ENCODE data around the gene ETV4. TPM values are rescaled to one million over a fixed set of nuclear protein-coding genes. Genes with fewer than 3 reads are reported as not detected.
"Not testable (repeated sequence)": the region's sequence is repeated elsewhere in the genome, so short reads cannot be mapped to it uniquely, and the experiment has no call there.

The ETV4 gene
- polyA plus RNA-seq, 4 donors = 25.4 to 57.6 (median 45.2) TPM

DNA sequence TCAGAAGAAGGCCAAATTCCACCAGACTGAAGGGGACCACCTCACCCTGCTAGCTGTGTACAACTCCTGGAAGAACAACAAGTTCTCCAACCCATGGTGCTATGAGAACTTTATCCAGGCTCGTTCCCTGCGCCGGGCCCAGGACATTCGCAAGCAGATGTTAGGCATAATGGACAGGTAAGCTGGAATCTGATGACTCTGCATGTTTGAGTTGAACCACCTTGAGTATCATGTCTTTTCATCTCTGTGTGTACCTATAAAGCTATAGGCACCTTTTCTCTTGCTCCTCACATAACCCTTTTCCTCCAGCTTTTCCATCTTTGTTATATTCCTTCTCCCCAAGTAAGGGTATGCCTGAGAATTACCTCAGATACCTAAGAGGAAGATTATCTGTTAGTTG is 24.8 kb downstream of the ETV4 start:
- DNase-seq (ENCODE audit: low read depth in 4 of 4, low spot score in 2 of 4) = no peak

DNA sequence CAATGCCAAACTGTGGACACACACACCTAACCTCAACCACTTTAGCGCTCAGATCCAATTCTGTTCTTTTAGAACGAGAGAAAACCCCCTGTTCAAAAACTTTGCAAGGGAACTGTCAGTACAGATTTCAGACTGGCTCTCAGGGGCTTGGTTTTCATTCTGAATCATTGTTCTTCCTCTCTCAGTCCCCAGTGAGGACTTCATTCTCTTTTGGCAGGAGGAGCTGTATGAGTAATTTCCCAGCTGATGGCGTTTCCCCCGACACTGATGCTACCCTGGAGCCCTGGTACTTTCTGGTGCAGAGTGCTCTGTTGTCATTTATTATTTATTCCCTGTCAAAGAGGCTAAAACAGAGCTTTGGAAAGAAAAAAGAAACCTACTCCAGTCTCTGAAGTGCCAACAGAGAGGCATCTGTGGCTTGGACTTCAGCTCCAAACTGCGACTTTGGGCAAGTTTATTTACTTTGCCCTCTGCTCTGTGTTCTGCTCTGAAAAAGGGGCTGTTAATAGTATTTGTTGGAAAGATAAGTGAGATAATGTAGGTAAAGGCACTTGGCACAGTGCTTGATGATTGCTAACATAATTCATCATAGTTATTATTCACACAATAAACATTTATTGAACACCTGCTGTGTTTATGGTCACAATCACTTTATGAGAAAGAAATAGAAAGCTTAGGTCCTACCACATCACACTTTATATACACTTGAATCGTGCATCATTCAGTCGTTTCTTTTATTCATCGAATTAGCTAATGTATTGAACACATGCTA is 28.3 kb downstream of the ETV4 start:
- no peak for DNase-seq (ENCODE audit: low read depth in 4 of 4, low spot score in 2 of 4)

DNA sequence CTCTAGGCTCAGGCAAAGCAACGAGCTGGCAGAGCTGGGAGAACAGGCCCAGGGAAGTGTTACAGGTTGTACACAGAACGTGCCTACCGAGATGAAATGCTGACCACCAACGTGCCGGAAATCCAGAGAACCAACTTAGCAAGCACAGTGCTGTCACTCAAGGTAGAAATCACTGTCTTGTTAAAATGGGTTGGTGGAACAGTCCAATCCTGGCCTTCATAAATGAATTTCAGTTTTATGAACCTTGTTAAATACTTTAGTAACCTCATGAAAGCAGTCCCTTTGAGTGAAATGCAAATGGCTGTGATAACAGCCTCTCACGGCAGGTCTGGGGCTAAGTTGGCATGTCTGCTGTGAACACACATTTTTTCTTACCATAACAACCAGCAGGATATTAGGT is 29.0 kb downstream of the ETV4 start:
- no peak for DNase-seq (ENCODE audit: low read depth in 4 of 4, low spot score in 2 of 4)

DNA sequence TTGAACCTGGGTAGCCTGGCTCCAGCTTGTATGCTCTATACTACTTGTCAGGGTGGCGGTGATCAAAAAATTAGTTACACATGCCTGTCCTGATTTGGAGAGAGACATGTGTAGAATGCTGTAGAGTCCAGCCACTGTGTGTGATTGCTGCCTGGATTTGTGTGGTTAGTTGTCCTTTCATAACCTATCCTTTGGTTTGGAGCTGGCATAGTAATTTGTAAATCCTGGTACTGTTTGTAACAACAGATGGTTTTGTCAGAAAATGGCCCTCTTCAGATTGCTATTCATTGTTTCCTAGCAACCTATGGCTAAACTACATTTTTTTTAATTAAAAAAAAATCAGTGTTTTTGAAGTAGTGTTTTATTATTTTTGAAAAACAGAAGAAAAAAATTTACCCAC is 30.5 kb downstream of the ETV4 start:
- no peak for DNase-seq (ENCODE audit: low read depth in 4 of 4, low spot score in 2 of 4)

DNA sequence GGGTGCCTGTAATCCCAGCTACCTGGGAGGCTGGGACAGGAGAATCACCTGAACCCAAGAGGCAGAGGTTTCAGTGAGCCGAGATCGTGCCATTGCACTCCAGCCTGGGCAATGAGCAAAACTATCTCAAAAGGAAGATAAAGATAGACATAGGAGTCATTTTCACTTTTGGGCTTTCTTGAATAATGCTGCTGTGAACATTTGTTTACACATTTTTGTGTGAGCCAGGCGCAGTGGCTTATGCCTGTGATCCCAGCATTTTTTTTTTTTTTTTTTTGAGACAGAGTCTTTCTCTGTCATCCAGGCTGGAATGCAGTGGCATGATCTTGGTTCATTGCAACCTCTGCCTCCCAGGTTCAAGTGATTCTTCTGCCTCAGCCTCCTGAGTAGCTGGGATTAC is 34.9 kb downstream of the ETV4 start:
- not testable (repeated sequence) for DNase-seq (ENCODE audit: low read depth in 4 of 4, low spot score in 2 of 4)

DNA sequence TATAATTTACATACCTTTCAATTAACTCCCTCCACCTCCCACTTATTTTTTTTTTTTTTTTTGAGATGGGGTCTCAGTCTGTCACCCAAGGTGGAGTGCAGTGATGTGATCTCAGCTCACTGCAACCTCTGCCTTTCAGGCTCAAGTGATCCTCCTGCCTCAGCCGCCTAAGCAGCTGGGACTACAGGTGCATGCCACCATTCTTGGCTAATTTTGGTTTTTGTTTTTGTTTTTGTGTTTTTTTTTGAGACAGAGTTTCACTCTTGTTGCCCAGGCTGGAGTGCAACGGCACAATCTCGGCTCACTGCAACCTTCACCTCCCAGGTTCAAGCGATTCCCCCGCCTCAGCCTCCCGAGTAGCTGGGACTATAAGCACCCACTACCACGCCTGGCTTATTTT is 36.7 kb downstream of the ETV4 start:
- DNase-seq (ENCODE audit: low read depth in 4 of 4, low spot score in 2 of 4) = not testable (repeated sequence)

DNA sequence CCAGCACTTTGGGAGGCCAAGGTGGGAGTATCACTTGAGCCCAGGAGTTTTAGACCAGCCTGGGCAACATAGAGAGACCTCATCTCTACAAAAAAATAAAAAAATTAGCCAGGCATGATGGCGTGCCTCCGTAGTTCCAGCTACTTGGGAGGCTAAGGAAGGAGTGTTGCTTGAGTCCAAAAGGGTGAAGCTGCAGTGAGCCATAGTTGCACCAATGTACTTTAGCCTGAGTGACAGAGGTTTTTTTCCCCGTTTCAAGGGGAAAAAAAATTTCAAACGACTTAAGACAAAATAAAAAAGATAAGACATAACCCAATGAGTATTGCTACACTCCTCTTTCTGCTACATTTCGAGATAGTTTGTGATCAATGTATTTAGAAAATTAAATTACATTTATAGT is 55.5 kb downstream of the ETV4 start:
- DNase-seq (ENCODE audit: low read depth in 4 of 4, low spot score in 2 of 4) = no peak

DNA sequence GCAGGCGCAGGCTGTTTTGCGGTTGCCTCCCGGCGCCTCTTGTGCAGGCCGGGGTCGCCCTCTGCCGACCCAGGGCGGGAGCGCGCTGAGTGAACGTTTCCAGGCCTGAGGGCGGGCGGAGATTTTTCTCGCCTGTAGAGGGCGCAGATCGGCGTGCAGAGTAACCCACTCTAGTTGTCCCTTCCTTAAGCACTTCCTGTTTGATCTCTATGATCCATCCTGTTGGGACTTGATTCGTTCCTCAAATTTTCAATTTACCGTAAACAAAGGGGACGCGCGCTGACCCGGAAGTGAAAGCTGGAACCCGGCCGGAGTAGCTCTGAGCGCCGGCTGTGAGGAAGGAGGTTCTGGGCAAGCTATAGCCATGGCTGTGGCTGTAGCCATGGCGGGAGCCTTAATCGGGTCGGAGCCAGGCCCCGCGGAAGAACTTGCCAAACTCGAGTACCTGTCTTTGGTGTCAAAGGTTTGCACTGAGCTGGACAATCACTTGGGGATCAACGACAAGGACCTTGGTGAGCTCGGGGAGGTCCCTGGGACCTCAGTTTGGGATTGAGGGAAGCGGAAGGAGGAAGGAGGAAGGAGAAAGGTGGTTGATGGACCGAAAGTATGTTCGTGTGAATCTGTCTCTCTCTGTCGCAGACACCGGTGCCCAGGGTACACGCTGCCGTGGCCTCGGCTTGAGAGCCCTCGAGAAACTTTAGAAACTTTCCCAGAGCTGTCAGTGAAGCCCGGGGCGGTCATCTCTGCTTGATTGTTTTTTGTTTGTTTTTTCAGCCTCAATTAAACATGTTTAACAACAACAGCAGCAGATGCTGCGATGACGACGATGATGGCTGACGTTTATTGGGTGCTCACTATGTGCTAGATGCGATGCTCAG is 62.2 kb downstream of the ETV4 start, which contains the start of gene DHX8:
DHX8 (plus strand) TSS at position 302 of the 878 bp plus-strand sequence; CDS start at position 365, 63 bp downstream.
- peak; percentile 96 to 97 (median 96) for DNase-seq (ENCODE audit: low read depth in 4 of 4, low spot score in 2 of 4)

DNA sequence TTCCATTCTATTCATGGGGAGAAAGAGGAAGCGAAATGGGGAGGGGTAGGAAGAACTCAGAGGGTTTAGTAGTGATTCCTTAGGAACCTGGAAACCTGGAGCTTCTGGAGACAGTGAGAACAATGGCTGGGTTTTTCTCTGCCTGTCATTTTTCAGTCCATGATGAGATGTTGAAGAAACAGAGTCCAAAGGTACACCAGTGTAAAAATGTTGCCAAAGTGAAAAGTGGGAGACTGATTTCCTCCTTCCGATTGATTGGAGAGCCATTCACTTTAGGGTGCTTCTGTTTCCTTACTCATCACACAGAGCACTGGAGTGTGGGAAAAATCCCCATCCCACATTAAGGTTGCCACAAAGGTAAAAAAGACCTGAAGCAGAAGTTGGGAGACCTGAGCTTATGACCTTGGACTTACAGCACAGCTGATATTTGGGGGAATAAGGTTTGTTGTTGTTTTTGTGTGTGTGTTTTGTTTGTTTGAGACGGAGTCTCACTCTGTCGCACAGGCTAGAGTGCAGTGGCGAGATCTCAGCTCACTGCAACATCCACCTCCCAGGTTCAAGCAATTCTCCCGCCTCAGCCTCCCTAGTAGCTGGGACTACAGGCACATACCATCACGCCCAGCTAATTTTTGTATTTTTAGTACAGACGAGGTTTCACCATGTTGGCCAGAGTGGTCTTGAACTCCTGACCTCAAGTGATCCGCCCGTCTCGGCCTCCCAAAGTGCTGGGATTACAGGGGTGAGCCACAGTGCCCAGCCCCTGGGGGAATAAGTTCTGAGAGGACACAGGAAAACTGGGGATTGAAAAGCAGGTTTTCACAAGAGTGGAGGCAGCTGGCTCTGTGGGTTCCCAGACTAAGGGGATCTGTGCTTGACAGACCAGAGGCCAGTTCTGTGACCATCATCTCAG is 63.8 kb downstream of the ETV4 start:
- DNase-seq (ENCODE audit: low read depth in 4 of 4, low spot score in 2 of 4) = no peak

DNA sequence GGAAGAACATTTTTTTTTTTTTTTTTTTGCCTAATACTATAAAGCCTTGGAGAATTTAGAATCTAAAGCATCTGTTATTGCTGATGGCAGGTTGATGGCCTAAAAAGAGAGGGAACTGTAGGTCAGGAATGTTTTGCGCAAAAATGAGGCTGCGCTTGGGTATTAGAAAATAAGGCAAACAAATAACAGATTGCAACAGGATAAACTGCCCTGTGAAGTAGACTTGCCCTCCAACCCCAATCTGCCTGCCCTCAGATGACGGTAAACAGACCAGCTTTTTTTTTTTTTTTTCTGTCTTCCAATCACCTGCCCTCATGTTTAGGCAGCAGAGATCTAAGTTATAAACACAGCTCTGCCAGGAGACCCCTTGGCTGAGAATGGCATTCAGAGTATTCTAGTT is 66.2 kb downstream of the ETV4 start:
- no peak for DNase-seq (ENCODE audit: low read depth in 4 of 4, low spot score in 2 of 4)

Other genes with a start within 250 kb of the ETV4 start
- gene ARL4D, start 147.3 kb downstream of the ETV4 start, polyA plus RNA-seq (ENCODE audit: insufficient read length in 4 of 4) = 10 to 100 TPM in 3 of 4 donors, 1 to 10 TPM in 1; 8.1 to 13.4 (median 10.6) TPM
- gene DHX8, start 62.4 kb downstream of the ETV4 start, polyA plus RNA-seq (ENCODE audit: insufficient read length in 4 of 4) = 10 to 100 TPM; 39.7 to 49.0 (median 41.5) TPM
- 10 to 100 TPM; 12.8 to 25.0 (median 15.4) TPM for gene MEOX1, start 115.6 kb upstream of the ETV4 start, polyA plus RNA-seq (ENCODE audit: insufficient read length in 4 of 4)
- gene SOST, start 212.5 kb upstream of the ETV4 start, polyA plus RNA-seq (ENCODE audit: insufficient read length in 4 of 4) = 10 to 100 TPM; 48.7 to 63.6 (median 52.2) TPM
- gene DUSP3, start 232.6 kb upstream of the ETV4 start, polyA plus RNA-seq (ENCODE audit: insufficient read length in 4 of 4) = 10 to 100 TPM; 50.9 to 63.6 (median 60.3) TPM
- gene CFAP97D1, start 234.1 kb upstream of the ETV4 start, polyA plus RNA-seq (ENCODE audit: insufficient read length in 4 of 4) = under 1 TPM in 3 of 4 donors, not detected in 1; 0.08 to 0.09 (median 0.08) TPM

Data from left renal cortex interstitium (tissue), 4 donors.